ENCODE measurements around the gene INPP4B.

INPP4B gene

GRCh38 chr4:142367418-142368180 is 478.5 kb downstream of the INPP4B start:
- DNase-seq: no peak

- DNase-seq: no peak
Measured at GRCh38 chr4:142366769-142367181, 479.3 kb downstream of the INPP4B start.

- DNase-seq: no peak
Measured at GRCh38 chr4:142365391-142365790, 480.7 kb downstream of the INPP4B start.

GRCh38 chr4:142363686-142364085 is 482.4 kb downstream of the INPP4B start:
- DNase-seq: no peak

GRCh38 chr4:142361981-142362380 is 484.1 kb downstream of the INPP4B start:
- DNase-seq: no peak

GRCh38 chr4:142360657-142361056 is 485.4 kb downstream of the INPP4B start:
- DNase-seq: no peak

- no peak for DNase-seq
Measured at GRCh38 chr4:142358656-142359055, 487.4 kb downstream of the INPP4B start.

GRCh38 chr4:142356801-142357200 is 489.3 kb downstream of the INPP4B start:
- no peak for DNase-seq

GRCh38 chr4:142356118-142356759 is 489.9 kb downstream of the INPP4B start:
- DNase-seq: no peak

GRCh38 chr4:142355421-142355930 is 490.6 kb downstream of the INPP4B start:
- DNase-seq: no peak

GRCh38 chr4:142354794-142355420 is 491.2 kb downstream of the INPP4B start:
- DNase-seq: no peak

GRCh38 chr4:142354041-142354440 is 492.1 kb downstream of the INPP4B start:
- DNase-seq: no peak

GRCh38 chr4:142353149-142353738 is 492.9 kb downstream of the INPP4B start:
- DNase-seq: no peak

- DNase-seq: no peak
Measured at GRCh38 chr4:142352712-142353111, 493.4 kb downstream of the INPP4B start.

GRCh38 chr4:142351958-142352357 is 494.1 kb downstream of the INPP4B start:
- DNase-seq: no peak

- no peak for DNase-seq
Measured at GRCh38 chr4:142350871-142351270, 495.2 kb downstream of the INPP4B start.

- no peak for DNase-seq
Measured at GRCh38 chr4:142348613-142349021, 497.5 kb downstream of the INPP4B start.

- no peak for DNase-seq
Measured at GRCh38 chr4:142347241-142347640, 498.9 kb downstream of the INPP4B start.

- DNase-seq: no peak
Measured at GRCh38 chr4:142345924-142346323, 500.2 kb downstream of the INPP4B start.

- no peak for DNase-seq
Measured at GRCh38 chr4:142341268-142341667, 504.8 kb downstream of the INPP4B start.

- DNase-seq: no peak
Measured at GRCh38 chr4:142339053-142339452, 507.0 kb downstream of the INPP4B start.

- no peak for DNase-seq
Measured at GRCh38 chr4:142336251-142336934, 509.7 kb downstream of the INPP4B start.

- no peak for DNase-seq
Measured at GRCh38 chr4:142334931-142335330, 511.2 kb downstream of the INPP4B start.

Data from activated CD4-positive, alpha-beta T cell treated with anti-CD3 and anti-CD28 coated beads, Interleukin-2, amount 50 U/mL, for 4 hours (primary cell).